ENCODE data around the gene PRDX5. TPM values are rescaled to one million over a fixed set of nuclear protein-coding genes. Genes with fewer than 3 reads are reported as not detected.

The PRDX5 gene
- total and polyA plus RNA-seq, 9 of the 15 experiments (the other 6 are each of a cell fraction or from before 2014, with no cell fraction given), result 40.8 to 327 (median 204) TPM

- TF ChIP-seq RCOR1 (IDR thresholded peaks at IDR 0.05; ENCODE audit: borderline replicate concordance in 1 of 2, low read depth in 2 of 2, low read length in 2 of 2) (0 out of 4 replicates have a peak, but pooled peaks of 1 of the 2 experiments have one; percentile 35), FOXJ2 (tag; IDR thresholded peaks at IDR 0.05) (no peak), DLX4 (CRISPR knock-in tag; IDR thresholded peaks at IDR 0.05) (no peak), ZNF253 (CRISPR knock-in tag; conservative IDR thresholded peaks at IDR 0.05) (no peak), ZBTB43 (CRISPR knock-in tag; IDR thresholded peaks at IDR 0.05) (no peak), CREB1 (IDR thresholded peaks at IDR 0.05) (0 out of 2 replicates have a peak, but pooled peaks have one; percentile 21), CREB1 (CRISPR knock-in tag; IDR thresholded peaks at IDR 0.05) (no peak; the same call in 1 of the 2 replicates), MECOM (CRISPR knock-in tag; IDR thresholded peaks at IDR 0.05) (no peak), RFX1 (IDR thresholded peaks at IDR 0.05) (no peak), YBX1 (IDR thresholded peaks at IDR 0.05) (no peak), CREB5 (CRISPR knock-in tag; IDR thresholded peaks at IDR 0.05) (no peak), MBD2 (IDR thresholded peaks at IDR 0.05; ENCODE audit: borderline replicate concordance, low read depth) (0 out of 2 replicates have a peak, but pooled peaks have one; percentile 26), SMARCE1 (IDR thresholded peaks at IDR 0.05) (peak; percentile 51; the same call in 1 of the 2 replicates), PHTF2 (CRISPR knock-in tag; IDR thresholded peaks at IDR 0.05) (no peak), NFIX (CRISPR knock-in tag; IDR thresholded peaks at IDR 0.05; ENCODE audit: low read depth) (no peak), DDX20 (tag; IDR thresholded peaks at IDR 0.05; ENCODE audit: low read depth) (no peak), HMGN3 (IDR thresholded peaks at IDR 0.05; ENCODE audit: borderline replicate concordance, extremely low read depth, insufficient read length, low read depth, low read length) (peak; percentile 73), ZNF75A (CRISPR knock-in tag; IDR thresholded peaks at IDR 0.05) (no peak), MTA3 (IDR thresholded peaks at IDR 0.05; ENCODE audit: borderline replicate concordance) (peak; percentile 28; the same call in 1 of the 2 replicates), NEUROD1 (IDR thresholded peaks at IDR 0.05; ENCODE audit: borderline replicate concordance, low read depth, low read length, partially characterized antibody) (peak; percentile 28), MYC (IDR thresholded peaks at IDR 0.05; ENCODE audit: low read depth, low read length) (no peak), MYC (CRISPR knock-in tag; IDR thresholded peaks at IDR 0.05; ENCODE audit: borderline replicate concordance, low read depth) (no peak), ZNF79 (CRISPR knock-in tag; IDR thresholded peaks at IDR 0.05; ENCODE audit: low read depth) (no peak), TRIM28 (IDR thresholded peaks at IDR 0.05) (no peak), TSC22D4 (tag; IDR thresholded peaks at IDR 0.05) (no peak)
These were observed 40.1 kb downstream of the PRDX5 start (continued) for GRCh38 chr11:64357904-64358535.
